ENCODE data around the gene PRDM10. TPM values are rescaled to one million over a fixed set of nuclear protein-coding genes. Genes with fewer than 3 reads are reported as not detected.

The PRDM10 gene
- polyA plus RNA-seq, 1 donor from 2014 or later, result 13.7 TPM

- H3K27me3 ChIP-seq (ENCODE audit: insufficient read depth, low read depth, low read length), result no peaks in the 10 kb centered on the region
- H3K4me2 ChIP-seq (ENCODE audit: low read length), result no peak overlapping the region
- no peaks in the 10 kb centered on the region for H4K20me1 ChIP-seq (ENCODE audit: insufficient read depth)
- TF ChIP-seq SMC3 (conservative IDR thresholded peaks at IDR 0.05; ENCODE audit: poor library complexity), result no peak
- TF ChIP-seq MXI1 (conservative IDR thresholded peaks at IDR 0.05; ENCODE audit: poor library complexity, severe bottlenecking), result no peak
- TF ChIP-seq REST (IDR thresholded peaks at IDR 0.05; ENCODE audit: borderline replicate concordance), result no peak
- TF ChIP-seq TAF1 (IDR thresholded peaks at IDR 0.05; ENCODE audit: low read depth), result no peak
- TF ChIP-seq CTCF (IDR thresholded peaks at IDR 0.05; ENCODE audit: poor library complexity, severe bottlenecking), result no peak
- no peak for TF ChIP-seq POLR2AphosphoS5 (IDR thresholded peaks at IDR 0.05)
- TF ChIP-seq RAD21 (conservative IDR thresholded peaks at IDR 0.05), result no peak
- TF ChIP-seq EZH2 (IDR thresholded peaks at IDR 0.05; ENCODE audit: borderline replicate concordance, insufficient read depth, low read length, poor library complexity, severe bottlenecking), result no peak
- no peak for TF ChIP-seq EP300 (conservative IDR thresholded peaks at IDR 0.05; ENCODE audit: poor library complexity, severe bottlenecking)
- no peaks in the 10 kb centered on the region for H3K79me2 ChIP-seq (replicated peaks; ENCODE audit: insufficient read depth, low read length)
- H3K36me3 ChIP-seq (ENCODE audit: insufficient read depth, low read length), result no peaks in the 10 kb centered on the region
- no peaks in the 10 kb centered on the region for H3K9me2 ChIP-seq (ENCODE audit: insufficient read depth, low read length)
- H3K9ac ChIP-seq (ENCODE audit: low read length), result no peak overlapping the region
- no peak overlapping the region for H3K4me3 ChIP-seq (ENCODE audit: low read length)
- H3K9me3 ChIP-seq (ENCODE audit: low read length), result peaks cover 3% of the 10 kb centered on the region
- no peaks in the 10 kb centered on the region for H3F3A ChIP-seq (ENCODE audit: insufficient read depth, low read length, poor library complexity, severe bottlenecking)
- H2AFZ ChIP-seq (ENCODE audit: low read depth, low read length), result no peak overlapping the region
- H3K27ac ChIP-seq (ENCODE audit: low read length), result no peak overlapping the region
Measured at GRCh38 chr11:130037058-130037457, 34.4 kb upstream of the PRDM10 start.

- no peak overlapping the region for H3K4me2 ChIP-seq (ENCODE audit: low read length)
- H3K9me2 ChIP-seq (ENCODE audit: insufficient read depth, low read length), result no peaks in the 10 kb centered on the region
- no peaks in the 10 kb centered on the region for H3K27me3 ChIP-seq (ENCODE audit: insufficient read depth, low read depth, low read length)
- TF ChIP-seq REST (IDR thresholded peaks at IDR 0.05; ENCODE audit: borderline replicate concordance) (no peak), TAF1 (IDR thresholded peaks at IDR 0.05; ENCODE audit: low read depth) (no peak), MXI1 (conservative IDR thresholded peaks at IDR 0.05; ENCODE audit: poor library complexity, severe bottlenecking) (no peak), POLR2AphosphoS5 (IDR thresholded peaks at IDR 0.05) (no peak), EZH2 (IDR thresholded peaks at IDR 0.05; ENCODE audit: borderline replicate concordance, insufficient read depth, low read length, poor library complexity, severe bottlenecking) (no peak), RAD21 (conservative IDR thresholded peaks at IDR 0.05) (no peak), EP300 (conservative IDR thresholded peaks at IDR 0.05; ENCODE audit: poor library complexity, severe bottlenecking) (no peak), SMC3 (conservative IDR thresholded peaks at IDR 0.05; ENCODE audit: poor library complexity) (no peak)
- H3K79me2 ChIP-seq (replicated peaks; ENCODE audit: insufficient read depth, low read length), result no peaks in the 10 kb centered on the region
- no peak overlapping the region for H3K9ac ChIP-seq (ENCODE audit: low read length)
- H3K4me3 ChIP-seq (ENCODE audit: low read length), result no peak overlapping the region
- no peaks in the 10 kb centered on the region for H4K20me1 ChIP-seq (ENCODE audit: insufficient read depth)
- H3K9me3 ChIP-seq (ENCODE audit: low read length), result no peaks in the 10 kb centered on the region
- H3F3A ChIP-seq (ENCODE audit: insufficient read depth, low read length, poor library complexity, severe bottlenecking), result no peaks in the 10 kb centered on the region
- no peak overlapping the region for H3K27ac ChIP-seq (ENCODE audit: low read length)
- no peak overlapping the region for H2AFZ ChIP-seq (ENCODE audit: low read depth, low read length)
- H3K36me3 ChIP-seq (ENCODE audit: insufficient read depth, low read length), result no peaks in the 10 kb centered on the region
Measured at GRCh38 chr11:130034236-130034635, 31.6 kb upstream of the PRDM10 start.
